Measurements from ENCODE around the gene AANAT.

Gene AANAT

GRCh38 chr17:76510831-76511244 lies 43.4 kb downstream of the AANAT start:
- TF ChIP-seq ZBTB7A (IDR thresholded peaks at IDR 0.05; ENCODE audit: low read depth) = no peak
- no peak for TF ChIP-seq YY1 (IDR thresholded peaks at IDR 0.05; ENCODE audit: low read depth)

DNA sequence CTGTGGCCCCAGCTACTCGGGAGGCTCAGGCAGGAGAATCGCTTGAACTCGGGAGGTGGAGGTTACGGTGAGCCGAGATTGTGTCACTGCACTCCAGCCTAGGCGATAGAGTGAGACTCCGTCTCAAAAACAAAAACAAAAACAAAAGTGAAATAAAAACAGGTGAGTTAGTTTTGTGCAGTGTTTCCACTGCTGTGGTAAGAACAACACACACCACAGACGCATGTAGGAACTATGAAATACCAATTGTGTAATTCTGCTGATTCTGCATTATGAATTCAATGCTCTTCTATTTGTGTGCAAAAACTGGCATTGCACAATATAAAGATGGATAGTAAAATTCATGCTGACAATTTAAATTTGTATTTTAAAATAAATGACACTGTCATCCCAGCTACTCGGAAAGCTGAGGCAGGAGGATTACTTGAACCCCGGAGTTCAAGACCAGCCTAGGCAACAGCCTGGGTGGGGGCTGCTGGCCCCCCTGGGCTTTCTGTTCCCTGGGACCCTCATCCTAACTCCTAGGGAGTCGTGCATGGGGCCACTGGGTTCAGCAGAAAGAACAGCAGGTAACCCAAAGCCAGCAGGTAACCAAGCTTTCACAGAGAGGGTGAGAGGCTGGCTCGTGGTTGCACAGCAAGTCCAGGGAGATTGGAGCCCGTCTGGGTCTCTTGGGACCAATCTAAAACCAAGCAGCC lies 44.4 kb downstream of the AANAT start:
- TF ChIP-seq CEBPB (IDR thresholded peaks at IDR 0.05) = no peak
- no peak for TF ChIP-seq CREB1 (IDR thresholded peaks at IDR 0.05; ENCODE audit: low read depth)
- no peak for TF ChIP-seq TEAD4 (IDR thresholded peaks at IDR 0.05)
- TF ChIP-seq NFIC (IDR thresholded peaks at IDR 0.05) = no peak
- TF ChIP-seq, protein P1, sequence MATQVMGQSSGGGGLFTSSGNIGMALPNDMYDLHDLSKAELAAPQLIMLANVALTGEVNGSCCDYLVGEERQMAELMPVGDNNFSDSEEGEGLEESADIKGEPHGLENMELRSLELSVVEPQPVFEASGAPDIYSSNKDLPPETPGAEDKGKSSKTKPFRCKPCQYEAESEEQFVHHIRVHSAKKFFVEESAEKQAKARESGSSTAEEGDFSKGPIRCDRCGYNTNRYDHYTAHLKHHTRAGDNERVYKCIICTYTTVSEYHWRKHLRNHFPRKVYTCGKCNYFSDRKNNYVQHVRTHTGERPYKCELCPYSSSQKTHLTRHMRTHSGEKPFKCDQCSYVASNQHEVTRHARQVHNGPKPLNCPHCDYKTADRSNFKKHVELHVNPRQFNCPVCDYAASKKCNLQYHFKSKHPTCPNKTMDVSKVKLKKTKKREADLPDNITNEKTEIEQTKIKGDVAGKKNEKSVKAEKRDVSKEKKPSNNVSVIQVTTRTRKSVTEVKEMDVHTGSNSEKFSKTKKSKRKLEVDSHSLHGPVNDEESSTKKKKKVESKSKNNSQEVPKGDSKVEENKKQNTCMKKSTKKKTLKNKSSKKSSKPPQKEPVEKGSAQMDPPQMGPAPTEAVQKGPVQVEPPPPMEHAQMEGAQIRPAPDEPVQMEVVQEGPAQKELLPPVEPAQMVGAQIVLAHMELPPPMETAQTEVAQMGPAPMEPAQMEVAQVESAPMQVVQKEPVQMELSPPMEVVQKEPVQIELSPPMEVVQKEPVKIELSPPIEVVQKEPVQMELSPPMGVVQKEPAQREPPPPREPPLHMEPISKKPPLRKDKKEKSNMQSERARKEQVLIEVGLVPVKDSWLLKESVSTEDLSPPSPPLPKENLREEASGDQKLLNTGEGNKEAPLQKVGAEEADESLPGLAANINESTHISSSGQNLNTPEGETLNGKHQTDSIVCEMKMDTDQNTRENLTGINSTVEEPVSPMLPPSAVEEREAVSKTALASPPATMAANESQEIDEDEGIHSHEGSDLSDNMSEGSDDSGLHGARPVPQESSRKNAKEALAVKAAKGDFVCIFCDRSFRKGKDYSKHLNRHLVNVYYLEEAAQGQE (IDR thresholded peaks at IDR 0.05; ENCODE audit: low read depth) = no peak
- TF ChIP-seq YY1 (IDR thresholded peaks at IDR 0.05; ENCODE audit: low read depth) = no peak
- TF ChIP-seq, protein P2, sequence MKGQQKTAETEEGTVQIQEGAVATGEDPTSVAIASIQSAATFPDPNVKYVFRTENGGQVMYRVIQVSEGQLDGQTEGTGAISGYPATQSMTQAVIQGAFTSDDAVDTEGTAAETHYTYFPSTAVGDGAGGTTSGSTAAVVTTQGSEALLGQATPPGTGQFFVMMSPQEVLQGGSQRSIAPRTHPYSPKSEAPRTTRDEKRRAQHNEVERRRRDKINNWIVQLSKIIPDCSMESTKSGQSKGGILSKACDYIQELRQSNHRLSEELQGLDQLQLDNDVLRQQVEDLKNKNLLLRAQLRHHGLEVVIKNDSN (IDR thresholded peaks at IDR 0.05) = no peak
- TF ChIP-seq EGR1 (IDR thresholded peaks at IDR 0.05) = no peak

GRCh38 chr17:76512366-76513305 lies 45.2 kb downstream of the AANAT start:
- no peak for TF ChIP-seq EP300 (IDR thresholded peaks at IDR 0.05; ENCODE audit: borderline replicate concordance)
- TF ChIP-seq, protein P2 (IDR thresholded peaks at IDR 0.05) = no peak

GRCh38 chr17:76513306-76513692 lies 45.9 kb downstream of the AANAT start:
- TF ChIP-seq, protein P2 (IDR thresholded peaks at IDR 0.05) = 0 out of 2 replicates have a peak, but pooled peaks have one; percentile 31
- no peak for TF ChIP-seq FOXM1 (IDR thresholded peaks at IDR 0.05; ENCODE audit: borderline replicate concordance, low read depth)
- TF ChIP-seq, protein P3, sequence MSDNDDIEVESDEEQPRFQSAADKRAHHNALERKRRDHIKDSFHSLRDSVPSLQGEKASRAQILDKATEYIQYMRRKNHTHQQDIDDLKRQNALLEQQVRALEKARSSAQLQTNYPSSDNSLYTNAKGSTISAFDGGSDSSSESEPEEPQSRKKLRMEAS (IDR thresholded peaks at IDR 0.05) = no peak
- no peak for TF ChIP-seq NFIC (IDR thresholded peaks at IDR 0.05)

DNA sequence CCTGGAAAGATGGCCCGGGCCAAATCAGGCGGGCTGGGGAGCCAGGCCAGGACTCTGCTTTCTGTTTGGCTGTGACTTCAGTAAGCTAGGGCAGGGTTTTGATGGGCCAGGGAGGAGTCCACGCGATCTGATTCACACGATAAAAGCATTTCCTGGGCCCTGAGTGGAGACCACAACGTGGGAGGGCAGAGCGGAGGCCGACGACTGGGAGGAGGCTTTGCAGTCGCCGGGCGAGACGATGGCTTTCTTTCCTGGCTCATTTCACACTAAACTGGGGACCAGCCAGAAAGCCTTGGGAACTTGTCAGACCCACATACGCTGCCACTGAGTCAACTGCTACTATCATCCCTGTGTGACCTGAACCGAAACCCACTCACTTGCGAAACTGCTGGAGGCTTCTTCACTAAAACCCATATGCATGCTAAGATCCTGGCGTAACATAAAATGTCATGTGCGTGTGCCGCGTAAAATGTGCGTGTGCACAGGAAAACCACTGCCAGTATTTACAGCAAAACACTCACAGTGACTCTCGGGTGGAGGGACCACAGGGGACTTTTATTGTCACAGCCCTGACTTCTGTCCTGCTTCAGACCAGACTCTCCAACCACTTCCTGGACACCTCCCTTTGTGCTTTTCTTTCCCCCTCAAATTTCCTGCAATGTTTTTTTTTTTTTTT lies 48.0 kb downstream of the AANAT start:
- TF ChIP-seq ZBTB7A (IDR thresholded peaks at IDR 0.05; ENCODE audit: low read depth) (no peak), EGR1 (IDR thresholded peaks at IDR 0.05) (no peak), TEAD4 (IDR thresholded peaks at IDR 0.05) (no peak), TCF12 (IDR thresholded peaks at IDR 0.05; ENCODE audit: low read depth) (no peak), RAD21 (IDR thresholded peaks at IDR 0.05; ENCODE audit: low read depth) (no peak), CREB1 (IDR thresholded peaks at IDR 0.05; ENCODE audit: low read depth) (no peak)
- TF ChIP-seq, protein P1 (IDR thresholded peaks at IDR 0.05; ENCODE audit: low read depth) = no peak

- TF ChIP-seq TCF12 (IDR thresholded peaks at IDR 0.05; ENCODE audit: low read depth) = no peak
- TF ChIP-seq, protein P2 (IDR thresholded peaks at IDR 0.05) = peak; percentile 83
- peak; percentile 55 for TF ChIP-seq RAD21 (IDR thresholded peaks at IDR 0.05; ENCODE audit: low read depth)
- TF ChIP-seq YY1 (IDR thresholded peaks at IDR 0.05; ENCODE audit: low read depth) = no peak
- TF ChIP-seq, protein P3 (IDR thresholded peaks at IDR 0.05) = 0 out of 2 replicates have a peak, but pooled peaks have one; percentile 25
Measured at GRCh38 chr17:76517638-76518038, 50.2 kb downstream of the AANAT start.

All from Ishikawa (cell line).